Activated gamma-delta T cell (primary cell): Measurements from ENCODE around the gene LRMDA.

Experiments
- DNase-seq: peaks from one replicate; lab custom pipeline; 2025; lab: John Stamatoyannopoulos, UW

The LRMDA gene

GRCh38 chr10:76209135-76209534, 777.7 kb downstream of the LRMDA start:
- no peak for DNase-seq

GRCh38 chr10:76210211-76210610, 778.8 kb downstream of the LRMDA start:
- DNase-seq, result no peak

- DNase-seq, result no peak
Observed at GRCh38 chr10:76211691-76212090, 780.3 kb downstream of the LRMDA start.

- no peak for DNase-seq
Observed at GRCh38 chr10:76213876-76214275, 782.5 kb downstream of the LRMDA start.

GRCh38 chr10:76218035-76218434, 786.6 kb downstream of the LRMDA start:
- no peak for DNase-seq

- no peak for DNase-seq
Observed at GRCh38 chr10:76229341-76229740, 797.9 kb downstream of the LRMDA start.

- no peak for DNase-seq
Observed at GRCh38 chr10:76230921-76231285, 799.5 kb downstream of the LRMDA start.

GRCh38 chr10:76231286-76231934, 800.0 kb downstream of the LRMDA start:
- DNase-seq, result no peak

GRCh38 chr10:76234499-76235226, 803.2 kb downstream of the LRMDA start:
- no peak for DNase-seq

GRCh38 chr10:76236356-76236755, 804.9 kb downstream of the LRMDA start:
- DNase-seq, result no peak

GRCh38 chr10:76242956-76243355, 811.5 kb downstream of the LRMDA start:
- DNase-seq, result no peak

GRCh38 chr10:76244061-76244686, 812.8 kb downstream of the LRMDA start:
- DNase-seq, result no peak

GRCh38 chr10:76245951-76246495, 814.6 kb downstream of the LRMDA start:
- DNase-seq, result no peak

- DNase-seq, result no peak
Observed at GRCh38 chr10:76248649-76249200, 817.3 kb downstream of the LRMDA start.

GRCh38 chr10:76251841-76252671, 820.6 kb downstream of the LRMDA start:
- DNase-seq, result no peak

GRCh38 chr10:76252733-76253132, 821.3 kb downstream of the LRMDA start:
- no peak for DNase-seq

GRCh38 chr10:76255241-76255640, 823.8 kb downstream of the LRMDA start:
- DNase-seq, result no peak

GRCh38 chr10:76257816-76258215, 826.4 kb downstream of the LRMDA start:
- DNase-seq, result no peak

- no peak for DNase-seq
Observed at GRCh38 chr10:76265441-76266113, 834.2 kb downstream of the LRMDA start.

GRCh38 chr10:76268530-76268929, 837.1 kb downstream of the LRMDA start:
- no peak for DNase-seq

GRCh38 chr10:76268954-76269353, 837.5 kb downstream of the LRMDA start:
- no peak for DNase-seq
